Activated T-helper 2 cell treated with anti-CD3 and anti-CD28 coated beads, Interferon-gamma antibody, Interleukin-2, Interleukin-4, amounts not matched to agents 10 μg/mL and 5 μg/mL and 100 μg/mL, durations not matched to agents 14 hours and 24 hours and 36 hours (primary cell): ENCODE results near the gene CA10. TPM values are rescaled to one million over a fixed set of nuclear protein-coding genes. Genes with fewer than 3 reads are reported as not detected.

Experiments
- DNase-seq: peaks from one replicate; pipeline ENCODE4 v3.0.0; 2021; ENCODE audit warnings: low spot score
- H3K27ac Mint-ChIP-seq: one replicate; pipeline ENCODE4 v1.8.0; 2021; ENCODE audit warnings: mixed read lengths
- H3K27me3 Mint-ChIP-seq: one replicate; pipeline ENCODE4 v1.8.0; 2021; ENCODE audit warnings: low read depth, mixed read lengths
- H3K36me3 Mint-ChIP-seq: one replicate; pipeline ENCODE4 v1.8.0; 2021; ENCODE audit warnings: low read depth, mixed read lengths
- H3K4me1 Mint-ChIP-seq: one replicate; pipeline ENCODE4 v1.8.0; 2021; ENCODE audit warnings: low read depth, mixed read lengths
- H3K4me3 Mint-ChIP-seq: one replicate; pipeline ENCODE4 v1.8.0; 2021; ENCODE audit warnings: low read depth, mild to moderate bottlenecking, moderate library complexity, mixed read lengths
- H3K9me3 Mint-ChIP-seq: one replicate; pipeline ENCODE4 v1.8.0; 2021; ENCODE audit warnings: mixed read lengths
- intact Hi-C: fragments of 100-400 bp; cut with micrococcal nuclease; formaldehyde crosslinking; loops from one replicate; pipeline ENCODE4 v1.15.1; 2023
- total RNA-seq: library from RNA; stranded (reverse); gene quantifications from 2 replicates; pipeline ENCODE4 v1.2.3, GENCODE V29; 2022

Gene CA10
- total RNA-seq, 1 donor from 2014 or later, result 0.32 TPM

- Mint-ChIP-seq H3K4me3 (no peak overlapping the region), H3K4me1 (peaks cover 2% of the 10 kb centered on the region), H3K36me3 (no peaks in the 10 kb centered on the region), H3K9me3 (no peaks in the 10 kb centered on the region), H3K27me3 (no peaks in the 10 kb centered on the region), H3K27ac (no peak overlapping the region)
- intact Hi-C loops, result loop anchor here (10.0 kb wide), 1 partner anchor 49 kb away; no protein-coding TSS in a partner anchor
- DNase-seq, result no peak
Measured at GRCh38 chr17:51813784-51814174, 344.7 kb downstream of the CA10 start.

- H3K36me3 Mint-ChIP-seq, result no peaks in the 10 kb centered on the region
- no peak overlapping the region for H3K27ac Mint-ChIP-seq
- no peaks in the 10 kb centered on the region for H3K27me3 Mint-ChIP-seq
- no peaks in the 10 kb centered on the region for H3K9me3 Mint-ChIP-seq
- DNase-seq, result no peak
- no peak overlapping the region for H3K4me3 Mint-ChIP-seq
- intact Hi-C loops, result loop anchor here (10.0 kb wide), 1 partner anchor 48 kb away; no protein-coding TSS in a partner anchor
- peaks cover 2% of the 10 kb centered on the region for H3K4me1 Mint-ChIP-seq
Measured at GRCh38 chr17:51813140-51813783, 345.3 kb downstream of the CA10 start.

GRCh38 chr17:51807460-51807859 lies 351.1 kb downstream of the CA10 start:
- no peak for DNase-seq
- no peak overlapping the region for H3K4me3 Mint-ChIP-seq
- H3K4me1 Mint-ChIP-seq, result peaks cover 2% of the 10 kb centered on the region
- no peaks in the 10 kb centered on the region for H3K36me3 Mint-ChIP-seq
- no peaks in the 10 kb centered on the region for H3K9me3 Mint-ChIP-seq
- H3K27me3 Mint-ChIP-seq, result peaks cover 9% of the 10 kb centered on the region
- H3K27ac Mint-ChIP-seq, result no peak overlapping the region
- intact Hi-C loops, result no loop called here

GRCh38 chr17:51805765-51806164 lies 352.7 kb downstream of the CA10 start:
- intact Hi-C loops, result no loop called here
- no peak for DNase-seq
- no peak overlapping the region for H3K4me3 Mint-ChIP-seq
- H3K27me3 Mint-ChIP-seq, result peaks cover 14% of the 10 kb centered on the region
- H3K4me1 Mint-ChIP-seq, result peaks cover 11% of the 10 kb centered on the region
- no peaks in the 10 kb centered on the region for H3K36me3 Mint-ChIP-seq
- no peak overlapping the region for H3K27ac Mint-ChIP-seq
- H3K9me3 Mint-ChIP-seq, result no peaks in the 10 kb centered on the region

GRCh38 chr17:51805185-51805584 lies 353.3 kb downstream of the CA10 start:
- H3K27me3 Mint-ChIP-seq, result peaks cover 14% of the 10 kb centered on the region
- H3K27ac Mint-ChIP-seq, result no peak overlapping the region
- H3K4me1 Mint-ChIP-seq, result peaks cover 11% of the 10 kb centered on the region
- H3K36me3 Mint-ChIP-seq, result no peaks in the 10 kb centered on the region
- no peaks in the 10 kb centered on the region for H3K9me3 Mint-ChIP-seq
- H3K4me3 Mint-ChIP-seq, result no peak overlapping the region
- DNase-seq, result no peak
- intact Hi-C loops, result no loop called here

- H3K4me1 Mint-ChIP-seq, result peaks cover 9% of the 10 kb centered on the region
- no peak overlapping the region for H3K4me3 Mint-ChIP-seq
Measured at GRCh38 chr17:51803161-51803560, 355.4 kb downstream of the CA10 start.

GRCh38 chr17:51802544-51802943 lies 356.0 kb downstream of the CA10 start:
- Mint-ChIP-seq H3K36me3 (no peaks in the 10 kb centered on the region), H3K27ac (no peak overlapping the region), H3K27me3 (peaks cover 14% of the 10 kb centered on the region), H3K9me3 (no peaks in the 10 kb centered on the region), H3K4me3 (no peak overlapping the region), H3K4me1 (peaks cover 9% of the 10 kb centered on the region)
- intact Hi-C loops, result no loop called here
- DNase-seq, result no peak

More at GRCh38 chr17:51803161-51803560, 355.4 kb downstream of the CA10 start:
- no peak overlapping the region for H3K27ac Mint-ChIP-seq
- no peaks in the 10 kb centered on the region for H3K9me3 Mint-ChIP-seq
- peaks cover 14% of the 10 kb centered on the region for H3K27me3 Mint-ChIP-seq
- no peak for DNase-seq
- intact Hi-C loops, result no loop called here
- H3K36me3 Mint-ChIP-seq, result no peaks in the 10 kb centered on the region

- intact Hi-C loops, result no loop called here
- no peak for DNase-seq
- no peak overlapping the region for H3K27ac Mint-ChIP-seq
- peaks cover 9% of the 10 kb centered on the region for H3K4me1 Mint-ChIP-seq
- no peaks in the 10 kb centered on the region for H3K36me3 Mint-ChIP-seq
- no peaks in the 10 kb centered on the region for H3K9me3 Mint-ChIP-seq
- no peak overlapping the region for H3K4me3 Mint-ChIP-seq
- peaks cover 14% of the 10 kb centered on the region for H3K27me3 Mint-ChIP-seq
Measured at GRCh38 chr17:51801626-51802025, 356.9 kb downstream of the CA10 start.

GRCh38 chr17:51799981-51800380 lies 358.5 kb downstream of the CA10 start:
- intact Hi-C loops, result no loop called here
- no peak overlapping the region for H3K4me3 Mint-ChIP-seq
- no peak for DNase-seq
- peaks cover 12% of the 10 kb centered on the region for H3K27me3 Mint-ChIP-seq
- H3K36me3 Mint-ChIP-seq, result no peaks in the 10 kb centered on the region
- H3K27ac Mint-ChIP-seq, result no peak overlapping the region
- H3K4me1 Mint-ChIP-seq, result peaks cover 9% of the 10 kb centered on the region
- H3K9me3 Mint-ChIP-seq, result no peaks in the 10 kb centered on the region

- H3K9me3 Mint-ChIP-seq, result no peaks in the 10 kb centered on the region
- no peak overlapping the region for H3K27ac Mint-ChIP-seq
- no peaks in the 10 kb centered on the region for H3K36me3 Mint-ChIP-seq
- H3K4me3 Mint-ChIP-seq, result no peak overlapping the region
- peaks cover 9% of the 10 kb centered on the region for H3K4me1 Mint-ChIP-seq
- intact Hi-C loops, result no loop called here
- no peak for DNase-seq
- peaks cover 9% of the 10 kb centered on the region for H3K27me3 Mint-ChIP-seq
Measured at GRCh38 chr17:51799240-51799639, 359.3 kb downstream of the CA10 start.

GRCh38 chr17:51797150-51797549 lies 361.4 kb downstream of the CA10 start:
- Mint-ChIP-seq H3K27ac (no peak overlapping the region), H3K4me3 (no peak overlapping the region), H3K9me3 (no peaks in the 10 kb centered on the region), H3K4me1 (peaks cover 9% of the 10 kb centered on the region), H3K27me3 (peaks cover 8% of the 10 kb centered on the region), H3K36me3 (no peaks in the 10 kb centered on the region)
- intact Hi-C loops, result no loop called here
- no peak for DNase-seq

- no peak for DNase-seq
- Mint-ChIP-seq H3K27ac (no peak overlapping the region), H3K36me3 (no peaks in the 10 kb centered on the region), H3K9me3 (no peaks in the 10 kb centered on the region), H3K27me3 (peaks cover 5% of the 10 kb centered on the region), H3K4me3 (no peak overlapping the region), H3K4me1 (peaks cover 3% of the 10 kb centered on the region)
- intact Hi-C loops, result no loop called here
Measured at GRCh38 chr17:51796026-51796425, 362.5 kb downstream of the CA10 start.

GRCh38 chr17:51795401-51795800 lies 363.1 kb downstream of the CA10 start:
- no peak for DNase-seq
- Mint-ChIP-seq H3K4me3 (no peak overlapping the region), H3K9me3 (no peaks in the 10 kb centered on the region), H3K27ac (no peak overlapping the region), H3K27me3 (peaks cover 4% of the 10 kb centered on the region), H3K36me3 (no peaks in the 10 kb centered on the region), H3K4me1 (no peaks in the 10 kb centered on the region)
- intact Hi-C loops, result no loop called here

GRCh38 chr17:51794466-51794865 lies 364.0 kb downstream of the CA10 start:
- intact Hi-C loops, result no loop called here
- no peak for DNase-seq
- Mint-ChIP-seq H3K36me3 (no peaks in the 10 kb centered on the region), H3K4me1 (no peaks in the 10 kb centered on the region), H3K4me3 (no peak overlapping the region), H3K9me3 (no peaks in the 10 kb centered on the region), H3K27me3 (peaks cover 6% of the 10 kb centered on the region), H3K27ac (no peak overlapping the region)
